Erythroblast (primary cell): ENCODE measurements around the gene CACNA2D4.

Experiments
- GATA1 ChIP-seq: IDR thresholded peaks from 2 replicates; pipeline ENCODE4 v1.6.1; 2011; ENCODE audit warnings: low read depth, mild to moderate bottlenecking, control low read depth, low read length, moderate library complexity
- POLR2A ChIP-seq: IDR thresholded peaks from 2 replicates; pipeline ENCODE4 v1.6.1; 2011; ENCODE audit warnings: mild to moderate bottlenecking, low read length

DNA sequence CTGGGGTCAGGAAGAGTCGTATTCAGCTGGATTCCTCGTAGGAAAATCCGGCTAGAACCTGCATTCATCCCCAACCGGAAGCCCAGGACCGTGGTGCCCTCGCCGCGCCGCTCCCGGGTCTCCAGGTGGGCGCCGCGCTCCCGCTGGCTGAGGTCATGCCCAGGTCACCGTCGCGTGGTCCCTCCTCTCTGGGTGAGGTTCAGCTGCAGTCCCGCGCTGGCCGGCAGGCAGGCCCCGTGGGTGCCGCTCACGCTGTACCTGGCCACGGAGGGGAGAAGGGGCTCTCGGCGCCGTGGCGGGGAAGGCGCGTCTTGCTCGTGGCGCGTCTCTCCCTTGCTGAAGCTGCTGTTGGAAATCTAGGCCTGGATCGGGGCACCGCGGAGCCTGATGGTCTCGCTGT lies 53.6 kb downstream of the CACNA2D4 start:
- no peak for TF ChIP-seq POLR2A
- no peak for TF ChIP-seq GATA1
